ENCODE data around the gene TSPAN14.

TSPAN14 gene

GRCh38 chr10:80421707-80422536 lies 32.2 kb upstream of the TSPAN14 start:
- Histone ChIP-seq H3K4me1 (ENCODE audit: insufficient read depth, poor library complexity, severe bottlenecking) (no peaks in the 10 kb centered on the region), H3K27ac (ENCODE audit: poor library complexity, severe bottlenecking) (no peak overlapping the region), H3K27me3 (ENCODE audit: insufficient read depth, poor library complexity, severe bottlenecking) (no peaks in the 10 kb centered on the region), H3K4me3 (ENCODE audit: severe bottlenecking) (no peak overlapping the region), H3K9me3 (ENCODE audit: severe bottlenecking) (no peaks in the 10 kb centered on the region), H3K36me3 (ENCODE audit: low read depth) (no peaks in the 10 kb centered on the region; the same call in 1 of the 2 replicates)
- no peak for DNase-seq (ENCODE audit: low spot score)
- no peak for TF ChIP-seq CTCF (IDR thresholded peaks at IDR 0.05; ENCODE audit: poor library complexity, severe bottlenecking)
- ATAC-seq (ENCODE audit: low read depth) = no peak

- TF ChIP-seq CTCF (IDR thresholded peaks at IDR 0.05; ENCODE audit: poor library complexity, severe bottlenecking) = no peak
Observed at GRCh38 chr10:80425901-80426300, 28.2 kb upstream of the TSPAN14 start.

GRCh38 chr10:80427541-80427940 lies 26.6 kb upstream of the TSPAN14 start:
- no peak for TF ChIP-seq CTCF (IDR thresholded peaks at IDR 0.05; ENCODE audit: poor library complexity, severe bottlenecking)

More at GRCh38 chr10:80425901-80426300, 28.2 kb upstream of the TSPAN14 start:
- ATAC-seq (ENCODE audit: low read depth) (no peak), DNase-seq (ENCODE audit: low spot score) (no peak)
- Histone ChIP-seq H3K27ac (ENCODE audit: poor library complexity, severe bottlenecking) (no peak overlapping the region), H3K9me3 (ENCODE audit: severe bottlenecking) (no peaks in the 10 kb centered on the region), H3K27me3 (ENCODE audit: insufficient read depth, poor library complexity, severe bottlenecking) (no peaks in the 10 kb centered on the region), H3K4me3 (ENCODE audit: severe bottlenecking) (no peak overlapping the region), H3K4me1 (ENCODE audit: insufficient read depth, poor library complexity, severe bottlenecking) (peaks cover 16% of the 10 kb centered on the region), H3K36me3 (ENCODE audit: low read depth) (peaks cover 4% of the 10 kb centered on the region)

GRCh38 chr10:80429521-80429973 lies 24.6 kb upstream of the TSPAN14 start:
- H3K36me3 ChIP-seq (ENCODE audit: low read depth) = peaks cover 4% of the 10 kb centered on the region
- peak overlapping the region; percentile 70 for H3K27ac ChIP-seq (ENCODE audit: poor library complexity, severe bottlenecking)
- H3K27me3 ChIP-seq (ENCODE audit: insufficient read depth, poor library complexity, severe bottlenecking) = no peaks in the 10 kb centered on the region
- peak; percentile 99 for ATAC-seq (ENCODE audit: low read depth)
- peak; percentile 93 for DNase-seq (ENCODE audit: low spot score)
- H3K4me3 ChIP-seq (ENCODE audit: severe bottlenecking) = no peak overlapping the region
- H3K9me3 ChIP-seq (ENCODE audit: severe bottlenecking) = no peaks in the 10 kb centered on the region
- TF ChIP-seq CTCF (IDR thresholded peaks at IDR 0.05; ENCODE audit: poor library complexity, severe bottlenecking) = no peak
- H3K4me1 ChIP-seq (ENCODE audit: insufficient read depth, poor library complexity, severe bottlenecking) = peaks cover 16% of the 10 kb centered on the region

More at GRCh38 chr10:80427541-80427940, 26.6 kb upstream of the TSPAN14 start:
- Histone ChIP-seq H3K4me1 (ENCODE audit: insufficient read depth, poor library complexity, severe bottlenecking) (peaks cover 16% of the 10 kb centered on the region), H3K9me3 (ENCODE audit: severe bottlenecking) (no peaks in the 10 kb centered on the region), H3K4me3 (ENCODE audit: severe bottlenecking) (no peak overlapping the region), H3K27ac (ENCODE audit: poor library complexity, severe bottlenecking) (no peak overlapping the region), H3K27me3 (ENCODE audit: insufficient read depth, poor library complexity, severe bottlenecking) (no peaks in the 10 kb centered on the region), H3K36me3 (ENCODE audit: low read depth) (peaks cover 4% of the 10 kb centered on the region)
- DNase-seq (ENCODE audit: low spot score) = no peak
- no peak for ATAC-seq (ENCODE audit: low read depth)

- TF ChIP-seq CTCF (IDR thresholded peaks at IDR 0.05; ENCODE audit: poor library complexity, severe bottlenecking) = no peak
- H3K4me1 ChIP-seq (ENCODE audit: insufficient read depth, poor library complexity, severe bottlenecking) = peaks cover 16% of the 10 kb centered on the region
- ATAC-seq (ENCODE audit: low read depth) = no peak
Observed at GRCh38 chr10:80433134-80433533, 21.0 kb upstream of the TSPAN14 start.

More at GRCh38 chr10:80433134-80433533, 21.0 kb upstream of the TSPAN14 start:
- H3K36me3 ChIP-seq (ENCODE audit: low read depth) = peaks cover 4% of the 10 kb centered on the region; the same call in 1 of the 2 replicates
- H3K27ac ChIP-seq (ENCODE audit: poor library complexity, severe bottlenecking) = no peak overlapping the region
- H3K27me3 ChIP-seq (ENCODE audit: insufficient read depth, poor library complexity, severe bottlenecking) = no peaks in the 10 kb centered on the region
- no peaks in the 10 kb centered on the region for H3K9me3 ChIP-seq (ENCODE audit: severe bottlenecking)
- H3K4me3 ChIP-seq (ENCODE audit: severe bottlenecking) = no peak overlapping the region
- DNase-seq (ENCODE audit: low spot score) = no peak
